NCI-H187 treated with DMSO at 0.1 percent for 48 hours (cell line): ENCODE measurements around the gene RELN.
"Not testable (repeated sequence)": the region's sequence is repeated elsewhere in the genome, so short reads cannot be mapped to it uniquely, and the experiment has no call there.

ENCODE experiments used
- DNase-seq: peaks from one replicate; lab custom pipeline; 2025; lab: John Stamatoyannopoulos, UW

The RELN gene

DNA sequence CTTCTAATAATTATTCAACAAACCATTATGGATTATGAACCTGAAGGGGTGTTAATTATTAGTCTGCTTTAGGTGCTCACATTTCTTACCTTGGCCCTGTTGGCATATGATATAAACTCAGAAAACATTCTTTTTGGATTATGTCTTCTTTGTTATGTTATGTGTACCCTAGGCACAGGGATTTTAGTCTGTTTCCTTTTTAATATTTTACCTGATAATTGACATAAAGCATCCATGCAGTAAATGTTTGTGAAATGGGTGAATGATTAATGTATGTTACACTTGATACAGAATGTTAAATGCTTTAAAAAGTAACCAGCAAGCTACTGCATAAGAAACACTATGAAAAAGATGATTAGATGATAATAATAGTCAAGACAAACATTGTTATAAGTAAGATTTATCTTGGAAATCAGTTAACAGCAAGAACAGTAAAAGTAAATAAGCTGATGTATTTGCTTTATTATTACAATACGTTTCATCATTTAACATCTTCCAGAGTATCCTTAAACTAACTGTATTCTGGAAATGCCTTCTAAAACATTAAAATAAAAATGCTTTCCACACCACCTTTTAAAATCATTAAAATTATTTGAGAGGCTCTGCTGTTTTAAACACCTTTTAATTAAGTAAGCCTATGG lies 204.7 kb downstream of the RELN start:
- no peak for DNase-seq

DNA sequence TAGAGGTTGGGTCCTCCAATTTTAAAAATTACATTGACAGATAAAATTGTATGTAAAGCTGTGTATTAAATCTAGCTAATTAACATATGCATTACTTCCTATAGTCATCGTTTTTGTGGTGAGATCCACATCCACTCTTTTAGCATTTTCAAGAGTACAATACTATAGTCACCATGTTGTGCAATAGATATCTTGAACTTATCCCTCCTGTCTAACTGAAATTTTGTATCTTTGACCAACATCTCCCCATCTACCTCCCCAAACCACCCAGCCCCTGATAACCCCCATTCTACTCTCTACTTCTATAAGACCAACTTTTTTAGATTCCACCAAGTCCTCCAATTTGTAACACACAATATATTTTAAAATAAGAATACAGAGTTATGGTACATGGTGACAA lies 208.0 kb downstream of the RELN start:
- no peak for DNase-seq

DNA sequence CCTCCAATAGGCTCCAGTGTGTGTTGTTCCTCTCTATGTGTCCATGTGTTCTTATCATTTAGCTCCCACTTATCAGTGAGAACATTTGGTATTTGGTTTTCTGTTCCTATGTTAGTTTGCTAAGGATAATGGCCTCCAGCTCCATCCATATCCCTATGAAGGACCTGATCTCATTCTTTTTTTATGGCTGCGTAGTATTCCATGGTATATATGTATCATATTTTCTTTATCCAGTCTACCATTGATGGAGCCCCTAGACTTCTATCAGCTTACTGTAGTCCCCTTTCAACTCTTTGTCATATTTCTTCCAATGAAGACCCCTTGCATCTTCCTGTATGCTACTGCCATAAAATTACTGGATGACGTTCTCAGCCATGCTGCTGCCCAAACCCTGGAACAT lies 208.9 kb downstream of the RELN start:
- not testable (repeated sequence) for DNase-seq

DNA sequence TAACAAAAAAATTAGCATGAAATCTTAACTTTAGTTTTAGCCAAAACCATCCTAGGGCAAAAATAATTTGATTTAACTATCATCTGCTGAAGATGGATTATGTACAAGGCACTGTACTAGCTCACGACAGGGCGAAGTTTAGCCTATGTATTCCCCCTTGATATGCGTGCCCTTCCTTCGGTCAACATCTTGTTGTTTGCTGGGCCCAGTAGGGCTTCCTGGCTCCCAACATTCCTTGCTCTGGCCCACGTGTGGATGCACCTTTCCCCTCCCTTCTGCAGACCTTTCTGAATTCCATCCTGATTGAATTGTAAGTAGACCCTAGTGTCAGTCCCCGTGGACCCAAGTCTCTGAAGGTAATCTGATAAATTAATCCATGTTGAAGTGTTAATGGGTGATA lies 212.0 kb downstream of the RELN start:
- no peak for DNase-seq

DNA sequence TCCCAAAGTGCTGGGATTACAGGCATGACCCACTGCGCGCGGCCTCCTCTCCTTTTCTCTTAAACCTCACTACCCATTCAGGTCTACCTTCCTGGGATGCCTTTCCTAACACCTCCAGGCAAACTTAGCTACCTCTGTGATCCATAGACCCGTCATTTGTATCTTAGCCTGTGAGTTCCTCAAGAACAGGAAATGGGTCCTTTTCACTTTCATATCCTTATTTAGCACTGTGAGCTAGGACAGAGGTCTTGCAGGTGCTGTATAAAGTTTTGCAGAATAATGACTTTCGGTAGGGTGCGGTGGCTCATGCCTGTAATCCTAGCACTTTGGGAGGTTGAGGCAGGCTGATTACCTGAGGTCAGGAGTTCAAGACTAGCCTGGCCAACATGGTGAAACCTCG lies 215.7 kb downstream of the RELN start:
- no peak for DNase-seq

DNA sequence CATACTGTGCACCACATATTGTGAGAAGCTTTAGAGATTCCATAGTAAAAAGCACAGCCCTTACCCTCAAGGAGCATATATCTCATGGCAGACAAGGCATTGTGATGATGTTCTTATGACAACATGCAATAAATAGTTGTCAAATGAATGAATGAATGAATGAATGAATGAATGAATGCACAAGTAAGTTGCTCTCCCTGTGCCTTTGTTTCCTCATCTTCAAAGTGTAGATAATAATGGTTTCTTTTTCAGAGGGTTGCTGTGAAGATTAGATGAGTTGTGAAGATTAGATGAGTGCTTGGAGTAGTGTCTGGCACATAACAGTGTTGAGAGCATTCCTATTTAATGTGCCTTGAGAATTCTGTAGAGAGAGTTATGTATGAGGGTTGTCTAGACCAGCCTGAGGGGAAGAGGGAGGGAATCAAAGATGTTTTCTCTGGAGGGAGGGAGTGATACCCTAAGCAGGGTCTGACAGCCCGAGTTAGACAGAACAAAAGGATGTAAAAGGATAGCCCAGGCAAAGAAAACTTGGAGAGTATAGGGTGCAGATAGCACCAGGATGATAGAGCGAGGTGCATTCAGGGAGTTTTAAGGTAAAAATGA lies 217.2 kb downstream of the RELN start:
- DNase-seq = no peak

DNA sequence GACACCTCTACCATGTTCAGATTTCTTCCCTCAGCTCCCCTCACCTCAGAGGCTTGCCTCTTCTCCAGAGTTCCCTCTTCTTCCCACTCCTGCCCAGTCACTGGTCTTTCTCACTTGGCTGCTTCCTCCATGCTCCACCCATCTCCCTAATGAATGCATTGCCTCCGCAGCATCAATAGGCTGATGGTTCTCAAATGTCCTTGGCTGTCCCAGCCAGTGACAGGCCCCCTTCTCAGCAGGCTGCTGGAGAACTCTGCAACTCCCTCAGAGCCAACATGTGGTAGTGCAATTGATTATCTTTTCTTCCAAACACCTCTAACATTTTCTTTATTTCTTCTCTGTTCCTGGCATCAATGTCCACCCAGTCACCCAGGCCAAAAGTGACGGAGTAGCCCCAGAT lies 218.2 kb downstream of the RELN start:
- DNase-seq = no peak

DNA sequence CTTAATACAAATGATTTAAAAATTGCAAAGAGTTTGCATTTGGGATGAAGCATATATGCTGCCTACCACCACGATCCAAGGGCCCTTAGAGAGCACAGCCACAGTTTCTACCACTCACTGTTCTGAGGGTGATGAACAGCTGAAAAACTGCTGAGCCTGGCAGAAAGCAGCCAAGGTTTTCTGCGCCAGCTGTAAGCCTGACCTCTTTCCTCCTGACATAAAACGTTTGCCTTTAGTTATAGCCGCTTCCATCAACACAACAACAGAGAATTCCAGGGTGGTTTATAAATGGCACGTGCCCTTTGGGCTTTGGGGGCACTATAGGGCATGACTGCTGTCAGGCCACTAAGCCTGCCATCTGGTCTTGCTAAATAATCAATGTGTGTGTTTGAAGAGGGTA lies 222.8 kb downstream of the RELN start:
- DNase-seq = no peak

DNA sequence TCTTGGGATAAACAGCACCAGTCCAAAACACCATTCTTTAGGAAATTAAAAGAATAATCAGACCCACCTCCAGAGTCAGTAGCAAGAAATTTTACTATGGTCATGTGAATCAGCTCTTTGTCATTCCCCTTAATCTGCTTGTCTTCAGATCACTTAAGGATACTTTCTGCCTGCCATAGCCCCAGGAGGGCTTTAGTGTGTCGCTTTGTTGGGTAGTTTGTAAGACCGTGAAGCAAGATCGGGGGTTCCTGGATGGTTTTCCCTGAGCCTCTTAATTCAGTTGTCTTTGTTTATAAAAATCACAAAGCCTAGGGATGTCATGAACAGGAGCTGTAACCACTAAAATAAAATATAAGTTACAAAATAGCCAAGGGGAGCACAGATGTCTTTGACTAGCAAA lies 223.6 kb downstream of the RELN start:
- no peak for DNase-seq

DNA sequence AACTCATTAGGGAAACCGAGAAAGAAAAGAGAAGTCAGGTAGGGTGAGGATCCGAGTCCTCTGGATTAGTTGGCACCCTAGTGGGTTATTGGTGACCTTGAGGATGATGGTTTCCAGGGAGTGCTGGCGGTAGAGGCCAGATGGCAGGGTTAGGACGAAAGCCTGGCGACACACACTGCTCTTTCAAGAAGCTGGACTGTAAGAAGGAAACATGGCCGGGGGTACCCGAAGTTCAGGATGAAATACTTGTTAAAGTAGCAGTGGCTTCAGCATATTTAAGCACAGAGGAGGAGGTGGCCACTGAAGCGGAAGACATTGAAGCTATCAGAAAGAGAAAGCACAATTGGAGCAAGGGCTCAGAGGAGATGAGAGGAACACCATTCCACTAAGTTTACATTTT lies 224.6 kb downstream of the RELN start:
- DNase-seq = no peak

DNA sequence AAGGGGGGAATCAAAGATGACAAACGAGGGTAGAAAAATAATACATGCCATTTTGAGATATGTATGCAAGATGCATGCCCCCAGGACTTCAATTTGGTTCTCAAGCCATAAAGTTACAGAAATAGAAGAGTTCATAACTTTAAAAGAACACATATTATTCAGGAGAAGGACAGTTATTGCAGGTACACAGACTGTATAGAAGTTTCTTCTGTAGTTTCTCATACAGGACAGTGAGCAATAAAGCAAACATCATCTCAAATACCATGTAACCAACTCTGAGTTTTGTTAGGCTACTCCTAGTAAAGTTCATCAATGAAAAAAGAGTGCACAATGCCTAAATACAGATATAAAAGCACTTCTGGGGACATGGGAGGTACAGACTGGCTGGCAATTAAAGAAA lies 226.6 kb downstream of the RELN start:
- no peak for DNase-seq

DNA sequence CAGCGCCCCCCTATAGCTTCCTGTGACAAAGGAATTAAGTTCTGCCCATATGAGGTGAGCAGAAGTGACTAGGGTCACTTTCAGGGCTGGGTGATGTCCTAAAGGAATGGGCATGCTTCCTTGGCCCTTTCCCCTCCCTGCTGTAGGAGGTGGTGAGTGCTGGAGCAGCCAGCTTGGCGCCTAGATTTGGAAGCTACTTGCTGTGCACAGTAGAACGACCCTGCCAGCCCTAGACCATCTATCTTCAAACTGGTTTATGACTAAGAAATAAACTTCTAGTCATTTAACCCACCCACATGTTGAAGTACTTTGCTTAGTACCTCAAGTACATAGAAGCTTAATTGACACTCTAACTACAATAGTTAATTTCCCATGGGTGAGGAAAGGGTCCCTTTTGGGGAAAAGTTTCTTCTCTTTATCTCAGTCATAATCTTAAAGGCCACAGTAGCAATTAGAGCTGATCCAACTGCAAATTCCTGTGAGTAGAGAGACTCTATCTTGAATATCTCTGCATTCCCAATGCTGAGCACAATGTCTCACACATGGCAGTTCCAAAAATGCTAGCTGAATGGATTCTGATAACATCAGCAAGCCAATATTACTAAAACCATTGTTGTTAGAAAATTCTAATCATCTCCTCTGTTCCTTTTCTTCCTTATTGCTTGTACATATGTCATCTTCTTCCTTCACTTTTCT lies 227.2 kb downstream of the RELN start:
- DNase-seq = no peak

DNA sequence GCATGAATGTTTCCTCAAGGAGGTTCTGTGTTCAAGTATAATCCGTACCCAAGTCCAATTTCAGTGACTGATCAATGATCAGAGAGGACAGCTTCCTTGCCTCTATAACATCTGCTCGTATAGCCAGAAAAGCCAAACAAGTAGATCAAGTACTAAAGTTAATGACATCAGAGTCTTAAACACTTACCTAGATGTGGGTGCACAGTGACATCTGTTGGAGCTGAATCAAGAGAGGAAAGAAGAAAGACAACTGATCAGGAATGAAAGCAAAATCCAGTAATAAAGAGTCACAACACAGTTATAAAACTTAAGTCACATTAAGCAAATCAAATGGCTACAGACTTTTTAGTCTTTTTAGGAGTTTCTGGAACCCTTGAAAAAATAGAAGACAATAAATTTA lies 236.5 kb downstream of the RELN start:
- no peak for DNase-seq

DNA sequence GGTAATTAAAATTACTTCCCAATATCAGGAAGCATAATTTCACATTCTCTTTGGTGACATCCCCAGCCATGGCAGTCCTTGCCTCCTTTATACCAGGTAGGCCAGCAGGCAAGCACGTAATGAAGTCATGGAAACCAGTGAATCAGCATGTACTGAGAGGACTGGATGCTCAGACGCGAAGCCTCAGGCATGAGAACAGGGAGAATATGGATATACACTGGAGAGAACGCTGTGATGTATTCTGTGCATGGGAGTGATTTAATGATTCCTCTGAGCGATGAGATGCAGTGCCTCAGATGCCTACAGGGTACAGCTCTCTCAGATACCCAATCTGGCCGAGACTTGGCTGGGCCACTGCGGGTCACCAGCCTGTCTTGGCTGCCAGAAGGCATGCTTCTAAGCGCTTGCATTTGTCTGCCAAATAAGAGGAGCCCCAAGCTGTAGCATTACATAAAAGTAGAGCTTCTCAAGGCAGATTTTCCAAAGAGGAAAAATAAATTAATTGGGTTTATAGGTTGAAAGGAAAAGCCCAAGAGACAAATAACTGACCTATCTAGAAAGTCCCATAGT lies 238.1 kb downstream of the RELN start:
- DNase-seq = no peak

DNA sequence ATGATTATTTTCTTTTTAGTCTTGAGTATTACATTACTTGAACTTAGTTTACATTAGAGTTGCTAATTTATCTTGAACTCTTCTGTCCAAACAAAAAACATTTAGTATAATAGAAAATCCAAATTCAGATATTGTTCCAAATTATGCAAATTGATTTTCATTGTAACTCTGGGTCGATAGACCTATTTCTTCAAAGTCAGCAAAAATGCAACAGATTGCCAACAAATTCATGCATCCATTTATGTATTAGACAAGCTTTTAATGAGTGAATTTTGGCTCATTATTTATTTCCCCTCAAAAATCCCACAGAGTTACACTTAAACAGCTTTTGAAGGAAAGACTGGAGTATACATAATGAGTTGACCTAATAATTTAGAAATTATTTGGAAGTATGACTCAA lies 240.8 kb downstream of the RELN start:
- no peak for DNase-seq

DNA sequence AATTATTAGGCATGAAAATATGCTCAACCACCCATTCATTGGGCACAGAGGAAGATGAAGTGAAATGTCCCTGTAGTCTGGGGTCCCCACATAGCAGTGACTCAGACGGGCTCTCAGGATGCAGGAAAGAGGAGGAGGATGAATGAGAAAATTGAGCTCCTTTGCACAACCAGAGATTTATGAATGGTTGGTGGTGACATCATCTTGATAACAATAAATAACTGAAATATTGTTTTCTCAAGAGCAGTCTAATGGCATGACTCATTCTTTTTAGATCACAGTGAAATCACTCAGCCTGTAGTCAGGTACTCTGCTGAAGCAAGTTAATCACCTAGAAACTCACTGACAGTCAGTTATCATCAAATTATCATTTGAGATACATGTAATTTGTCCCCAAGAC lies 254.1 kb downstream of the RELN start:
- no peak for DNase-seq

DNA sequence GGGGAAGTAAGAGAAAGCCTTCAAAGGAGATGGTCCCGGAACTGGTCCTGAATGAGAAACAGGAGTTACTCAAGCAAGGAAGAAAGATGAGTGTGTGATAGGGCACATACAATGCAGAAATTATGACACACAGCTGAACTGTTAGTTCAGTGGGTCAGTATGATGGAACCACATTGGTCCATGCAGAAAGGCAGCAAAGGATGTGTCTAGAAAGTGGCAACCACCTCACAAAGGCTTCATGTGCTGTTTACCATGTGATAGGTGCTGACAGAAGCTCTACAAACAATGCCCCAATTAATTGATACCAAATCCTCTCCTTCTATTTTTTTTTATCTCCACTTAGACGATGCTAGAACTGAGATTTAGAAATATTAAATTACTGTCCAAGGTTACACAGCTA lies 258.3 kb downstream of the RELN start:
- DNase-seq = no peak

DNA sequence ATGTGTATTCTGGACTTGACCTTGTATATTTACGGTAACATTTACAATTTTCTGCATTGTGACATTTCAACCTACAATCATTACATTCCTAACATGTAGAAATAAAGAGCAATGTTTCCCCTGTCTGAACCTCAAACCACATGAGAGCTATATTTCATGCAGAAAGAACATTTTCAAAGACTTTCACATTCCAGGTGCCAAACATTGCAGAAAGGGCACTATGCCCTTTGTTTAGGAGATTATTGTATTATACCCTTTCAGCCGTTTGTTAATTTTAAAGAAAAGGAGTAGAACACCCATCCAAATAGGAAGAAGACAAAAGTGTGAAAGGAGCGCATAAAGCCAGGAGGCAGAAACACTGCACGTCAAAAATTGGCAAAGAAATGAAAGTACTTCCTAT lies 260.4 kb downstream of the RELN start:
- DNase-seq = no peak

DNA sequence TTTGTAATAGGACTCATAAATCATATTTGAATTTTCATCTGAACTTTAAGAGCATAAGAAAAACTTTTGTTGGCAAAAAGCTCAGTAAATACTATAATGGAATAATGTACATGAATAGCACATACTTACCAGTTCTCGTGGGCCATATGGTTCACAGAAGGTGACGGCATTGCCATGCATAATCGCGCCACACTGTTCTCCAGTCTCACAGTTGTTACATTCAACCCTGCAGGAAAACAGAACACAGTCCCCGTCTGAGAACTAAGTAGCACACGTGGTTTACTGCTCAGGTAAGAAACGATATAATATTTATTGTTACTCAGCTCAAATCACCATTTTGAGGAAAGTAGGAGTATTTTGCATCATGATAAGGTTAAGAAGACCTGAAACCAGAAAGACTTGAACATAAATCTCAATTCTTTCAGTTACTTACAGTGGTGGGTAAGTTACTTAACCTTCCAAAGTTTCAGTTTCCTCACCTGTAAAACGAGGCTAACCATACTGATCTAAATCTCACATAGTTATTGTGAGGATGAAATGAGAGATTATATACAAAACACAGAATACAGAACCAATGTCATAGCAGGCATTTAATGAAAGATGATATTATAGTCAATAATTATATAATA lies 261.4 kb downstream of the RELN start:
- DNase-seq = no peak

DNA sequence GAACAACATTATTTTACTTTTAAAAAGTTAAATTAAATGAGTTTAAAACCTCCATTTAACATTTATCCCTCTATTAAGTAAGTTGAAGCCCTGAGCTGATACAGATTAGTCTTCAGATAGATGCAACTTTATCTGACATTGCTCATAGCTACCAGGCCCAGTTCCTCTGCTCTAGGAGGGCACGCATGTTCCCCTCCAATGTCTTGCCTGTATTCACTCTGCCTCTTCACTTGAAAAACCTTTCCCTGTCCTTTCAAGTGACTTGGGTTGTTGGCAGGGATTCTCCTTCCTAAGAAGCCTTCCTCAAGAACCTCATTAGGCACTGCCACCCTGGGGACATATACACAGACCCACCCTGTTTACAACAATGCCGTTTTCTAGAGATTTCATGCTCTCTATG lies 270.4 kb downstream of the RELN start:
- no peak for DNase-seq

DNA sequence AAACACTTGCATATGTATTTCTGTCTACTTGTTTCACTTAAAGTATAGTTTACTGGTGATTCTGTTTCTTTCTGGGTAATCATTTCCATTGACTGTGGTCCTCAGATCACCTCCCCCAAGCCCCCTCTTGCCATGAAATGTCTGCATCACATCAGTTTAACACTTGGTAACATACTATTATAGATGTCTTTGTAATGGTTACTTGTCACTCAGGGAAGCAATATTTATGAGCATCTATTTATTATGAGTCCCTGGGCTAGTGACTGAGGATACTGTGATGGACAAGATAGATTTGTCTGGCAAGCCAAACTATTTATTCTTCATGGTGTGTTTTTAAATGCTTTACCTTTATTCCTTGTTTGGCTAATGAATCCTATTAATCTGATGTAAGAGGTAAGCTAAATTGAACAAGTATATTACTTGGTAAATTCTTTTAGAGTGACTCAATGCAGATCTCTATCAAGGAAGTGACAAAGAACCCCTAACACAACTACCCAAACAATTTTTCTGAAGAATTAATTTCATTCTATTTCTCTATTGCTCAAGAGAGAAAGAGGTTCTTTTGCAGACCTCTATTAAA lies 270.9 kb downstream of the RELN start:
- no peak for DNase-seq

DNA sequence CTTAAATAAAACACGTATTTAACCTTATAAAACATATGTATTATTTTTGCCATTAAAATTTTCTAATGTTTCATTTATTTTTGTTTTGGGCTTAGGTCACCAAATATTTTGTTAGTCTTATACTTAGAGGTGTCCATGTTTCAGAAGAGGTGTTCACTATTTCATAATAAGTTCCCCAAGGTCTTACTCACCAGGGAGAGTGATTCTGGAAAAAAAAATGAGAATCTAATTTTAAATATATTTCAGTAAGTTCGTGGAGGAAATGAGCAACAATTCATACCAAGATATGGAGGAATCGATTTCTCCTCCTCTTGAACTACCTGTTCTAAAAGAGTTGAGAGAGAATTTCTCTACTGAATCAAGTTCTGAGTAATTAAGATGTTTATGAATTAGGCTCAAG lies 271.9 kb downstream of the RELN start:
- no peak for DNase-seq
